Sigmoid colon (tissue), 7 donors: ENCODE results near the gene VPS37B. TPM values are rescaled to one million over a fixed set of nuclear protein-coding genes. Genes with fewer than 3 reads are reported as not detected.

ENCODE experiments used
- DNase-seq: peaks from one replicate; pipeline ENCODE4 v3.0.0-alpha.2; 2019
- H3K27ac ChIP-seq, 4 donors: fragments of 200-600 bp; sonication (generic); one replicate each; pipeline ENCODE4 v1.5.1; 2016 to 2019; ENCODE audit warnings: mild to moderate bottlenecking in 1 of 4
- H3K27me3 ChIP-seq, 3 donors: fragments of 200-600 bp; sonication (generic); one replicate each; pipeline ENCODE4 v1.5.1; 2019; ENCODE audit warnings: mild to moderate bottlenecking in 1 of 3
- H3K36me3 ChIP-seq, 4 donors: fragments of 200-600 bp; sonication (generic); one replicate each; pipeline ENCODE4 v1.5.1; 2016 to 2019
- H3K4me1 ChIP-seq, 4 donors: fragments of 200-600 bp; sonication (generic); one replicate each; pipeline ENCODE4 v1.5.1; 2017 to 2019
- H3K4me3 ChIP-seq, 4 donors: fragments of 200-600 bp; sonication (generic); one replicate each; pipeline ENCODE4 v1.5.1; 2017 to 2019; ENCODE audit warnings: mild to moderate bottlenecking in 2 of 4, moderate library complexity in 1 of 4
- H3K9me3 ChIP-seq, 4 donors: fragments of 200-600 bp in 3 of 4; sonication (generic) in 3 of 4; one replicate each; pipeline versions ENCODE4 v1.5.1 to v1.6.1; 2013 to 2019
- EP300 ChIP-seq, 4 donors: sonication (generic); formaldehyde crosslinking; IDR thresholded peaks; one replicate each; pipeline ENCODE4 v1.6.1; 2017; ENCODE audit warnings: antibody characterized with exemption in 4 of 4
- POLR2A ChIP-seq, 2 donors: fragments of 450-650 bp; IDR thresholded peaks; one replicate each; pipeline ENCODE4 v1.6.1; 2016; ENCODE audit warnings: antibody characterized with exemption in 2 of 2, mild to moderate bottlenecking in 2 of 2, moderate library complexity in 2 of 2
- POLR2AphosphoS5 ChIP-seq, 4 donors: sonication (generic); formaldehyde crosslinking; IDR thresholded peaks; one replicate each; pipeline ENCODE4 v1.6.1; 2017; ENCODE audit warnings: antibody characterized with exemption in 4 of 4
- WGBS, 2 donors: extraction: QIAGEN DNeasy Blood & Tissue Kit; methylation state at CpG; one replicate each; pipeline ENCODE4 v1.1.7; 2013; 5-methylcytosine and 5-hydroxymethylcytosine counted together
- intact Hi-C: fragments of 100-400 bp; cut with DNase I; formaldehyde crosslinking; loops from one replicate; pipeline ENCODE4 v1.15.1; 2023
- polyA plus RNA-seq, 3 donors: library from polyadenylated mRNA; stranded (reverse); fragments of 200-250 nt; gene quantifications; one replicate each; pipeline ENCODE4 v1.2.3, GENCODE V29; 2013
- total RNA-seq, 4 donors: library from RNA; depleted of rRNA; stranded (reverse); fragments of >200 nt; gene quantifications; one replicate each; pipeline ENCODE4 v1.1.0, GENCODE V29; 2016
- TF ChIP-seq, protein P1 (sequence below), 4 experiments: fragments of 450-650 bp in 3 of 4; fragments of 200-600 bp in 1 of 4; IDR thresholded peaks; one replicate each; pipeline ENCODE4 v1.5.1; 2016 to 2019; ENCODE audit warnings: antibody characterized with exemption in 4 of 4, mild to moderate bottlenecking in 3 of 4, moderate library complexity in 2 of 4
- donor health status: healthy with polysubstance abuse.
- donor health status: Bipolar disorder and iron deficiency.
- donor health status: healthy.

Gene VPS37B
- total and polyA plus RNA-seq, 7 donors, result 8.6 to 64.7 (median 17.2) TPM

DNA sequence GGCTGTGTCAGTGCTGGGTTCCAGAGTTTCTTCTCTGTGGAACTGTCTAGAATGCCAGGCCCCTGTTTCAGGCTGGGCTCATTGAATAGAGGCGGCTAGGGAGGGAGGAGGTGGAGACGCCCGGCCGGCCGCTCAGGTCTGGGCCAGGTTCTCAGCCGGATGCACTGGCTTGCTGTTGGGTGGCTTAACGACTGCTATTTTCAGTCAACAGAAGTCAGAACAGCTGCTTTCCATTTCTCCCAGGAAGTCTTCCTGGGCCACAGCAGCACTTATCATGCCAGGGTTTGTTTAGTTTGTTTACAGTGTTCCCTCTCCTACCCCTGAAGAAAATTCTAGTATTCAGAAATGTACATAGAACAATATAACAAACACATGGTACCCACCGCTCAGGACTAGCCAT, 26.0 kb upstream of the VPS37B start:
- intact Hi-C loops, result no loop called here

DNA sequence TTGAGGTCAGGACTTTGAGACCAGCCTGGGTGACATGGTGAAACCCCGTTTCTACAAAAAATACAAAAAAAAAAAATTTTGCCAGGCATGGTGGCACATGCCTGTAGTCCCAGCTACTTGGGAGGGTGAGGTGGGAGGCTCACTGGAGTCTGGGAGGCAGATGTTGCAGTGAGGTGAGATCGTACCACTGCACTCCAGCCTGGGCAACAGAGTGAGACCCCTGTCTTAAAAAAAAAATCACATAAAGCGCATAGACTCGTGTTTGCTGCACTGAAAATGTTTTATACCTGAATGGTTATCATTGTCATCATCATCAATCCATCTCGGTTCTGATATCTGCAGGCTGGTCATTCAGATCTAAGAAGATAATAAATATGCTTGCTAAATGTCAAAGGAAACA, 24.8 kb upstream of the VPS37B start:
- 67 to 86% methylated on average over 5 of the region's 5 CpGs for WGBS, 2 donors
- TF ChIP-seq POLR2AphosphoS5 (IDR thresholded peaks at IDR 0.05) (no peak), POLR2A (IDR thresholded peaks at IDR 0.05) (no peak), EP300 (IDR thresholded peaks at IDR 0.05) (no peak)
- TF ChIP-seq, protein P1, sequence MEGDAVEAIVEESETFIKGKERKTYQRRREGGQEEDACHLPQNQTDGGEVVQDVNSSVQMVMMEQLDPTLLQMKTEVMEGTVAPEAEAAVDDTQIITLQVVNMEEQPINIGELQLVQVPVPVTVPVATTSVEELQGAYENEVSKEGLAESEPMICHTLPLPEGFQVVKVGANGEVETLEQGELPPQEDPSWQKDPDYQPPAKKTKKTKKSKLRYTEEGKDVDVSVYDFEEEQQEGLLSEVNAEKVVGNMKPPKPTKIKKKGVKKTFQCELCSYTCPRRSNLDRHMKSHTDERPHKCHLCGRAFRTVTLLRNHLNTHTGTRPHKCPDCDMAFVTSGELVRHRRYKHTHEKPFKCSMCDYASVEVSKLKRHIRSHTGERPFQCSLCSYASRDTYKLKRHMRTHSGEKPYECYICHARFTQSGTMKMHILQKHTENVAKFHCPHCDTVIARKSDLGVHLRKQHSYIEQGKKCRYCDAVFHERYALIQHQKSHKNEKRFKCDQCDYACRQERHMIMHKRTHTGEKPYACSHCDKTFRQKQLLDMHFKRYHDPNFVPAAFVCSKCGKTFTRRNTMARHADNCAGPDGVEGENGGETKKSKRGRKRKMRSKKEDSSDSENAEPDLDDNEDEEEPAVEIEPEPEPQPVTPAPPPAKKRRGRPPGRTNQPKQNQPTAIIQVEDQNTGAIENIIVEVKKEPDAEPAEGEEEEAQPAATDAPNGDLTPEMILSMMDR (IDR thresholded peaks at IDR 0.05), result no peak
- Histone ChIP-seq H3K36me3 (no peaks in the 10 kb centered on the region), H3K9me3 (no peaks in the 10 kb centered on the region), H3K4me3 (no peak overlapping the region), H3K27me3 (no peaks in the 10 kb centered on the region), H3K27ac (no peak overlapping the region), H3K4me1 (peaks cover 0 to 17% (median 13%) of the 10 kb centered on the region in 4 donors)
- no peak for DNase-seq
- intact Hi-C loops, result no loop called here

More for the DNA sequence above, 26.0 kb upstream of the VPS37B start:
- TF ChIP-seq, protein P1 (IDR thresholded peaks at IDR 0.05), result no peak
- TF ChIP-seq POLR2A (IDR thresholded peaks at IDR 0.05) (no peak), EP300 (IDR thresholded peaks at IDR 0.05) (no peak), POLR2AphosphoS5 (IDR thresholded peaks at IDR 0.05) (no peak)
- Histone ChIP-seq H3K27me3 (no peaks in the 10 kb centered on the region), H3K36me3 (no peaks in the 10 kb centered on the region), H3K4me1 (peaks cover 0 to 15% (median 13%) of the 10 kb centered on the region in 4 donors), H3K27ac (no peak overlapping the region), H3K4me3 (no peak overlapping the region), H3K9me3 (no peaks in the 10 kb centered on the region)
- no peak for DNase-seq
- WGBS, 2 donors, result 18 to 60% methylated on average over 8 of the region's 8 CpGs

DNA sequence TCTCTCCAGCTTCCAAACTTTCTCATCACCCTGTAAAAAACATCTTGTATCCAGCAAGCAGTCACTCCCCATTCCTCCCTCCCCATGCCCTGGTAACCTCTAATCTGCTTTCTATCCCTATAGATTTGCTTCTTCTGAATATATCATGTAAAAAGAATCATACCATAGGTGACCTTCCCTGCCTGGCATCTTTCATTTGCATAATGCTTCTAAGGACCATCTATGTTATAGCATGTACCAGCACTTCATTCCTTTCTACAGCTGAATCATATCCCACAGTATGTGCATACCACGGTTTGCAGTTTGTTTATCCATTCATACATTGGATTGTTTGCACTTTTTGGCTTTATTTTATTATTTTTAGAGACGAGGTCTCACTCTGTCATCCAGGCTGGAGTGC, 22.9 kb upstream of the VPS37B start:
- no peak for DNase-seq
- Histone ChIP-seq H3K36me3 (no peaks in the 10 kb centered on the region), H3K27me3 (no peaks in the 10 kb centered on the region), H3K4me3 (no peak overlapping the region), H3K4me1 (peaks cover 0 to 17% (median 13%) of the 10 kb centered on the region in 4 donors), H3K9me3 (no peaks in the 10 kb centered on the region), H3K27ac (no peak overlapping the region)
- no peak for TF ChIP-seq POLR2AphosphoS5 (IDR thresholded peaks at IDR 0.05)
- TF ChIP-seq, protein P1 (IDR thresholded peaks at IDR 0.05), result no peak
- TF ChIP-seq POLR2A (IDR thresholded peaks at IDR 0.05), result no peak
- no peak for TF ChIP-seq EP300 (IDR thresholded peaks at IDR 0.05)
- WGBS, 2 donors, result 60 to 66% methylated on average over 2 of the region's 2 CpGs
- intact Hi-C loops, result no loop called here

DNA sequence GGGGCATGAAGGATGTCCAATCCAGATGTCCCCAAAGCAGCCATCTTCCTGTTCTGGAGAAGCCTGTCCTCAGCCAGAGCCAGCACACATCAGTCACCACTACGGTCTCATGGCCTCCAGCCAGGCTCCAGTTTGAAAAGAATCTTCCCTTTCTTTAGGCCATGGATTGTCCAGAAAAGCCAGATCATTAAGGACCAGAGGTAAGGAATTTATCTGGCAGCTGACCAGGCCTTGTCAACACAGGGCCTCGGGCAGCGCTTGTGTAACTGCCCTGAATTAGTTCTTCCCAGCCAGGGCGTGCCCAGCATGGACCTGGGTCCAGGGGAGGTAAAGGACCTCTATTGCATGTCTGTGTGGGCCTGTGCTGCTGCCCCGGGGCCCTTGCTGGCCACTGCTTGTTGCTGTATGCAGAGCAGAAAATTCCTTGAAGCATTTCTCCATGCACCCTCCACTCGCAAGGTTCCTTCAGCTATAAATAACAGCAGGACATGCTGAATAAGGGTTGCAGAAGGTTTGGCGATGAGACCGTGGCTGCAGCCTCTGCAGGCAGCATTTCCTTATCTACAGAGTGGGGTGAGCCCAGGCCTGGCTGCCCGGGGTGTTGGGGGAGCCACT, 21.7 kb upstream of the VPS37B start:
- Histone ChIP-seq H3K27ac (peak overlapping the region; percentile 12 to 81 (median 62)), H3K4me3 (no peak overlapping the region), H3K36me3 (no peaks in the 10 kb centered on the region), H3K4me1 (peaks cover 0 to 17% (median 13%) of the 10 kb centered on the region in 4 donors), H3K9me3 (no peaks in the 10 kb centered on the region), H3K27me3 (no peaks in the 10 kb centered on the region)
- intact Hi-C loops, result no loop called here
- WGBS, 2 donors, result 38 to 50% methylated on average over 9 of the region's 9 CpGs
- DNase-seq, result peak; percentile 66
- TF ChIP-seq EP300 (IDR thresholded peaks at IDR 0.05) (no peak), POLR2A (IDR thresholded peaks at IDR 0.05) (no peak), POLR2AphosphoS5 (IDR thresholded peaks at IDR 0.05) (no peak)
- TF ChIP-seq, protein P1 (IDR thresholded peaks at IDR 0.05), result no peak
